ENCODE results near the gene DLGAP1.

The DLGAP1 gene

GRCh38 chr18:4069183-4069582, 385.9 kb downstream of the DLGAP1 start:
- DNase-seq (ENCODE audit: low spot score) = no peak
- in situ Hi-C loops (cut with MboI; ENCODE audit: low pct_unique_long_range_greater_than_20kb, low sequenced_read_pairs, unreplicated experiment) = no loop called here
- TF ChIP-seq CTCF (IDR thresholded peaks at IDR 0.05; ENCODE audit: extremely low read depth, insufficient read depth, missing control alignments) = no peak

GRCh38 chr18:4068552-4069158, 386.5 kb downstream of the DLGAP1 start:
- in situ Hi-C loops (cut with MboI; ENCODE audit: low pct_unique_long_range_greater_than_20kb, low sequenced_read_pairs, unreplicated experiment) = no loop called here
- TF ChIP-seq CTCF (IDR thresholded peaks at IDR 0.05; ENCODE audit: extremely low read depth, insufficient read depth, missing control alignments) = peak; percentile 61
- peak; percentile 19 for DNase-seq (ENCODE audit: low spot score)

- in situ Hi-C loops (cut with MboI; ENCODE audit: low pct_unique_long_range_greater_than_20kb, low sequenced_read_pairs, unreplicated experiment) = no loop called here
- no peak for TF ChIP-seq CTCF (IDR thresholded peaks at IDR 0.05; ENCODE audit: extremely low read depth, insufficient read depth, missing control alignments)
- no peak for DNase-seq (ENCODE audit: low spot score)
Observed at GRCh38 chr18:4063545-4063944, 391.6 kb downstream of the DLGAP1 start.

GRCh38 chr18:4060427-4061281, 394.5 kb downstream of the DLGAP1 start:
- in situ Hi-C loops (cut with MboI; ENCODE audit: low pct_unique_long_range_greater_than_20kb, low sequenced_read_pairs, unreplicated experiment) = no loop called here
- no peak for DNase-seq (ENCODE audit: low spot score)
- TF ChIP-seq CTCF (IDR thresholded peaks at IDR 0.05; ENCODE audit: extremely low read depth, insufficient read depth, missing control alignments) = no peak

- in situ Hi-C loops (cut with MboI; ENCODE audit: low pct_unique_long_range_greater_than_20kb, low sequenced_read_pairs, unreplicated experiment) = no loop called here
- no peak for DNase-seq (ENCODE audit: low spot score)
Observed at GRCh38 chr18:4058179-4058578, 396.9 kb downstream of the DLGAP1 start.

More at GRCh38 chr18:4058179-4058578, 396.9 kb downstream of the DLGAP1 start:
- TF ChIP-seq CTCF (IDR thresholded peaks at IDR 0.05; ENCODE audit: extremely low read depth, insufficient read depth, missing control alignments) = no peak

Data from GM13977 (cell line).